ENCODE measurements around the gene CDKAL1. TPM values are rescaled to one million over a fixed set of nuclear protein-coding genes. Genes with fewer than 3 reads are reported as not detected.

CDKAL1 gene
- total RNA-seq (17.3 and 20.5 TPM in 2 replicates), polyA plus RNA-seq (6.1 TPM in 2 replicates), polyA minus RNA-seq (13.5 and 14.6 TPM in 2 replicates), Bru-seq, nascent RNA (percentile 80 among the genes with signal in this experiment), BruChase-seq, experiment 1, labeled RNA remaining after a 6-hour chase (percentile 57 among the genes with signal in this experiment), BruChase-seq, experiment 2, labeled RNA remaining after a 2-hour chase (percentile 63 among the genes with signal in this experiment)
- polyA plus RNA-seq (2011; cell fraction: cytosol; rRNA removed) = 5.9 and 6.1 TPM in 2 replicates
- 8.7 and 12.0 TPM in 2 replicates for polyA plus RNA-seq (2011; cell fraction: nucleus; rRNA removed)
- 6.6 and 8.6 TPM in 2 replicates for polyA plus RNA-seq (2012)
- polyA minus RNA-seq (2011; cell fraction: cytosol; rRNA and poly(A)+ RNA removed) = 8.9 TPM
- polyA minus RNA-seq (2011; cell fraction: nucleus; rRNA and poly(A)+ RNA removed) = 24.4 and 31.7 TPM in 2 replicates
- long read RNA-seq, transcript CDKAL1-201 (16 exons, 3,272 nt) = major isoform, 15 of 45 reads
- long read RNA-seq, partial matches to known transcripts = 8 of 45 reads
- long read RNA-seq, other reads (novel, unspliced or antisense) = 22 of 45 reads

DNA sequence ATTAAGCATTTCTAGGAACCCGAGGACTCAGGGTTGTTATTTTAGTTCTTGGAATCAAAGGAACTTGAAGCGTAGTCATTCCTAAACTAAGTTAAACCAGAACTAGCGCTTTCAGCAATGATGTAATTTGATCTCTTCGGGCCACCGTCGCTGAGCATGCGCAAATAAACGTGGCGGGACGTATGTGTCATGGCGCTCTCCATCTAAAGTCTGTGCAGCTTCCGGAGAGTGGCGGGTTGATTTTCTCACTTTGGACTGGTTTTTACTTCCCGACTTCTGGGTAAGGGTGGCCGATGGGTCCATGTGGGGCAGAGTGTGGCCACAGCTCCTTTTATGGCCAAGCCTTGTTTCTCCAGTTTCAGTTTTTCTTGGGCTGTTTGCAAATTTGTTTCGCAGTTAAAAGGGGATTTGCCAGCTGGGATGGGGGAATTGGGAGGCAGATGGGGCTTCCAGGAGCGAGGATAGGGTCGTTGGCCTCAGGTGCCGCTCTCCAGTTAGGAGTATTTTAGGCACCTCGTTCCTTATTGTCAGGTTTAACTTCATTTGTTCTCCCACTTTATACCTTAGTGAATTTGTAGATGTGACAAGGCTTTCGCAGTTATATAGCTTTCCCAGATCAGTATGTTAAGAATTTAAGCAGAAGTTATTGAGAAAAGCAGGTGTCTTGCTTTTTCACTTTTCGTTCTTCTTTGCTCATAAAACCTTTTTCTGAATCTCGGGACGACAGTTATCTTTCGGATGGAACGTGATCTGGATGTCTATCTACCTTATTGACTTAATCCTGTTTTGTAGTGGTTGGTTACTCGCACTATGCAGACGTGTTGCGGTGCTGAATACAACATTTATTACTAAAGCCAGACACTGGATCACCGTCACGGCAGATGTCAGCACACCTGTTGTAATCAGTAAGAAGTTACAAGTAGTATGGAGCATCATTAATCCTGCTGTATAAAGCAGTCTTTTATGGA lies at the start of gene CDKAL1:
TSS of gene CDKAL1 (plus strand) at position 163 of the 968 bp plus-strand sequence. CDS start 11,894 bp downstream, outside the sequence.
- TF ChIP-seq JUN (IDR thresholded peaks at IDR 0.05; ENCODE audit: borderline replicate concordance, insufficient read depth, insufficient read length, low read depth) = no peak
- TF ChIP-seq FOS (IDR thresholded peaks at IDR 0.05; ENCODE audit: borderline replicate concordance, insufficient read depth, low read length) = peak; percentile 6
- no peak for TF ChIP-seq GATA2 (IDR thresholded peaks at IDR 0.05; ENCODE audit: insufficient read depth, insufficient read length, low read depth, low read length)
- TF ChIP-seq, protein P1, sequence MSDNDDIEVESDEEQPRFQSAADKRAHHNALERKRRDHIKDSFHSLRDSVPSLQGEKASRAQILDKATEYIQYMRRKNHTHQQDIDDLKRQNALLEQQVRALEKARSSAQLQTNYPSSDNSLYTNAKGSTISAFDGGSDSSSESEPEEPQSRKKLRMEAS (IDR thresholded peaks at IDR 0.05; ENCODE audit: insufficient read depth, insufficient read length) = no peak
- peak; percentile 76 for TF ChIP-seq POLR2AphosphoS5 (IDR thresholded peaks at IDR 0.05; ENCODE audit: insufficient read depth, low read depth, low read length)
- TF ChIP-seq, protein P2, sequence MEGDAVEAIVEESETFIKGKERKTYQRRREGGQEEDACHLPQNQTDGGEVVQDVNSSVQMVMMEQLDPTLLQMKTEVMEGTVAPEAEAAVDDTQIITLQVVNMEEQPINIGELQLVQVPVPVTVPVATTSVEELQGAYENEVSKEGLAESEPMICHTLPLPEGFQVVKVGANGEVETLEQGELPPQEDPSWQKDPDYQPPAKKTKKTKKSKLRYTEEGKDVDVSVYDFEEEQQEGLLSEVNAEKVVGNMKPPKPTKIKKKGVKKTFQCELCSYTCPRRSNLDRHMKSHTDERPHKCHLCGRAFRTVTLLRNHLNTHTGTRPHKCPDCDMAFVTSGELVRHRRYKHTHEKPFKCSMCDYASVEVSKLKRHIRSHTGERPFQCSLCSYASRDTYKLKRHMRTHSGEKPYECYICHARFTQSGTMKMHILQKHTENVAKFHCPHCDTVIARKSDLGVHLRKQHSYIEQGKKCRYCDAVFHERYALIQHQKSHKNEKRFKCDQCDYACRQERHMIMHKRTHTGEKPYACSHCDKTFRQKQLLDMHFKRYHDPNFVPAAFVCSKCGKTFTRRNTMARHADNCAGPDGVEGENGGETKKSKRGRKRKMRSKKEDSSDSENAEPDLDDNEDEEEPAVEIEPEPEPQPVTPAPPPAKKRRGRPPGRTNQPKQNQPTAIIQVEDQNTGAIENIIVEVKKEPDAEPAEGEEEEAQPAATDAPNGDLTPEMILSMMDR (IDR thresholded peaks at IDR 0.05; ENCODE audit: extremely low read depth in 1 of 2, insufficient read depth in 1 of 2, low read depth in 1 of 2, low read length in 2 of 2) = no peak
- TF ChIP-seq EZH2 (IDR thresholded peaks at IDR 0.05; ENCODE audit: borderline replicate concordance, low read depth, low read length, severe bottlenecking) = no peak
- peak; percentile 89 for TF ChIP-seq POLR2A (IDR thresholded peaks at IDR 0.05; ENCODE audit: low read depth, low read length)
- H3K36me3 ChIP-seq (ENCODE audit: control insufficient read depth in 2 of 2, extremely low read depth in 1 of 2, insufficient read depth in 2 of 2, low read length in 2 of 2) = no peaks in the 10 kb centered on the region
- H3K4me1 ChIP-seq (ENCODE audit: control insufficient read depth, extremely low read depth, insufficient read depth, low read length) = peaks cover 10% of the 10 kb centered on the region
- BruUV-seq (replicated peaks) = TSS peak; percentile 58
- intact Hi-C loops (cut with micrococcal nuclease) (no loop called here), dilution Hi-C loops (cut with MboI; ENCODE audit: extremely low pct_ligation_motif_present, low sequenced_read_pairs) (no loop called here)
- H3K27me3 ChIP-seq (ENCODE audit: control insufficient read depth in 2 of 2, insufficient read depth in 2 of 2, low read length in 2 of 2) = no peaks in the 10 kb centered on the region
- H3K27ac ChIP-seq (ENCODE audit: insufficient read depth, low read depth, low read length) = peak within 1 kb of the TSS; percentile 77
- peak within 1 kb of the TSS; percentile 75 to 99 (median 90) for H3K4me3 ChIP-seq (replicated peaks in 1 of 3; ENCODE audit: insufficient read depth in 1 of 3, low read depth in 1 of 3, low read length in 3 of 3)
- POLR2A ChIA-PET = no interaction called here
- CTCF ChIA-PET = interaction anchor here (1.4 kb wide), 1 partner anchor 134 kb away, joined by 6 read pairs; no protein-coding TSS in a partner anchor
- peak; percentile 94 for DNase-seq (ENCODE audit: low read depth, low spot score)
- peak within 1 kb of the TSS; percentile 87 for H3K9ac ChIP-seq (replicated peaks; ENCODE audit: extremely low read depth, insufficient read depth, low read length)
- H2AFZ ChIP-seq (ENCODE audit: low read depth, low read length) = peak within 1 kb of the TSS; percentile 65
- H3K9me3 ChIP-seq (replicated peaks; ENCODE audit: control insufficient read depth, insufficient read depth, low read length) = no peaks in the 10 kb centered on the region
- H3K4me2 ChIP-seq (ENCODE audit: insufficient read depth, low read length) = peak within 1 kb of the TSS; percentile 92
- no peaks in the 10 kb centered on the region for H4K20me1 ChIP-seq (replicated peaks; ENCODE audit: control insufficient read depth, extremely low read depth, insufficient read depth, low read length)
- H3K9me1 ChIP-seq (replicated peaks; ENCODE audit: control insufficient read depth, extremely low read depth, insufficient read depth, low read length) = no peaks in the 10 kb centered on the region
- H3K79me2 ChIP-seq (ENCODE audit: control insufficient read depth, insufficient read depth, low read length) = peaks cover 41% of the 10 kb centered on the region
- FAIRE-seq = peak; percentile 98
